Panc1 (cell line): ENCODE data around the gene GLE1.
"Not testable (repeated sequence)": the region's sequence is repeated elsewhere in the genome, so short reads cannot be mapped to it uniquely, and the experiment has no call there.

Experiments
- CTCF ChIP-seq: fragments of 450-650 bp; IDR thresholded peaks from 2 replicates; pipeline ENCODE4 v1.5.1; 2017; ENCODE audit warnings: mild to moderate bottlenecking
- POLR2AphosphoS5 ChIP-seq: IDR thresholded peaks from 2 replicates; pipeline ENCODE4 v1.6.1; 2012; ENCODE audit warnings: mild to moderate bottlenecking, low read depth, low read length, moderate library complexity
- REST ChIP-seq, 2 experiments: IDR thresholded peaks; 2 replicates each; pipeline ENCODE4 v1.6.1; 2011 to 2012; ENCODE audit warnings: low read depth in 2 of 2, control low read depth in 1 of 2, low read length in 1 of 2, mild to moderate bottlenecking in 1 of 2, moderate library complexity in 1 of 2; ENCODE audit not compliant: insufficient read depth in 1 of 2
- SIN3A ChIP-seq: IDR thresholded peaks from 2 replicates; pipeline ENCODE4 v1.6.1; 2012; ENCODE audit warnings: low read depth, mild to moderate bottlenecking, low read length, moderate library complexity, borderline replicate concordance; ENCODE audit not compliant: insufficient read depth
- TCF7L2 ChIP-seq: IDR thresholded peaks from 2 replicates; pipeline ENCODE4 v1.6.1; 2011; ENCODE audit warnings: mild to moderate bottlenecking, low read depth, low read length, inconsistent platforms

DNA sequence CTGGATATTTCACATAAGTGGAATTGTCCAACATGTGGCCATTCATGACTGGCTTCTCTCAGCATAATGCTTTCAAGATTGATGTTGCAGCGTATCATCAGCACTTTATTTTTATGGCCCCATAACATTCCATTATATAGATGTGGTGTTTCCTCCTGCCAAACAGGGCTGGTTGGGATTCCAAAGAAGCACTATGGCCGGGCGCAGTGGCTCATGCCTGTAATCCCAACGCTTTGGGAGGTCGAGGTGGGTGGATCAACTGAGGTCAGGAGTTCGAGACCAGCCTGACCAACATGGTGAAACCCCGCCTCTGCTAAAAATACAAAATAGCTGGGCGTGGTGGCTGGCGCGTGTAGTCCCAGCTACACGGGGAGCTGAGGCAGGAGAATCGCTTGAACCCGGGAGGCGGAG lies 1.1 kb upstream of the GLE1 start:
- not testable (repeated sequence) for TF ChIP-seq CTCF; REST (IDR thresholded peaks at IDR 0.05; ENCODE audit: insufficient read depth in 1 of 2, low read depth in 2 of 2, low read length in 1 of 2); POLR2AphosphoS5; TCF7L2; SIN3A
